Transverse colon (tissue), 4 donors: ENCODE data around the gene CKM. TPM values are rescaled to one million over a fixed set of nuclear protein-coding genes. Genes with fewer than 3 reads are reported as not detected.

ENCODE experiments used
- DNase-seq: peaks from one replicate; pipeline ENCODE4 v3.0.0-alpha.2; 2019
- H3K27ac ChIP-seq, 4 donors: fragments of 200-600 bp; sonication (generic); 2 replicates each; pipeline ENCODE4 v1.5.1; 2016 to 2018; ENCODE audit warnings: inconsistent platforms in 4 of 4
- H3K27me3 ChIP-seq: fragments of 200-600 bp; sonication (generic); 2 replicates; pipeline ENCODE4 v1.5.1; 2017; ENCODE audit warnings: inconsistent platforms
- H3K36me3 ChIP-seq, 4 donors: fragments of 200-600 bp; sonication (generic); 2 replicates each; pipeline ENCODE4 v1.5.1; 2017 to 2019; ENCODE audit warnings: inconsistent platforms in 4 of 4
- H3K4me1 ChIP-seq, 4 donors: fragments of 200-600 bp; sonication (generic); 2 replicates each; pipeline ENCODE4 v1.5.1; 2017 to 2020; ENCODE audit warnings: inconsistent platforms in 4 of 4
- H3K4me3 ChIP-seq, 4 donors: fragments of 200-600 bp; sonication (generic); 1 replicate in 1 of 4; 2 replicates in 3 of 4; pipeline versions ENCODE4 v1.5.1 to v1.6.1; 2017 to 2019; ENCODE audit warnings: inconsistent platforms in 4 of 4
- H3K9me3 ChIP-seq, 2 donors: fragments of 200-600 bp; sonication (generic); 2 replicates each; pipeline ENCODE4 v1.5.1; 2017 to 2019; ENCODE audit warnings: inconsistent platforms in 2 of 2
- EP300 ChIP-seq: sonication (generic); formaldehyde crosslinking; IDR thresholded peaks from one replicate; pipeline ENCODE4 v1.6.1; 2017; ENCODE audit warnings: antibody characterized with exemption, low read depth
- POLR2A ChIP-seq: fragments of 450-650 bp; IDR thresholded peaks from one replicate; pipeline ENCODE4 v1.6.1; 2016; ENCODE audit warnings: antibody characterized with exemption, mild to moderate bottlenecking, moderate library complexity
- POLR2AphosphoS5 ChIP-seq, 3 donors: sonication (generic); formaldehyde crosslinking; IDR thresholded peaks; one replicate each; pipeline ENCODE4 v1.6.1; 2016; ENCODE audit warnings: antibody characterized with exemption in 3 of 3
- WGBS, 2 donors: methylation state at CpG; one replicate each; pipeline ENCODE4 v1.1.5; 2018; ENCODE audit warnings: low coverage in 1 of 2; 5-methylcytosine and 5-hydroxymethylcytosine counted together
- in situ Hi-C, 4 donors: fragments of 200-750 bp; cut with MboI; loops; one replicate each; pipeline versions ENCODE4 v1.15.0 to v1.15.1; 2017; ENCODE audit warnings: low sequenced_read_pairs in 3 of 4, low pct_ligation_motif_present in 1 of 4, low pct_unique_long_range_greater_than_20kb in 1 of 4
- intact Hi-C: fragments of 100-400 bp; cut with DNase I; formaldehyde crosslinking; loops from one replicate; pipeline ENCODE4 v1.15.1; 2023; ENCODE audit warnings: low total_unique reads
- total RNA-seq, 4 donors: library from RNA; depleted of rRNA; stranded (reverse); fragments of >200 nt; gene quantifications; one replicate each; pipeline ENCODE4 v1.1.0, GENCODE V29; 2016
- TF ChIP-seq, protein P1 (sequence below), 5 experiments: fragments of 200-600 bp in 3 of 5; fragments of 450-650 bp in 2 of 5; sonication (generic) in 3 of 5; IDR thresholded peaks; 1 replicate in 2 of 5; 2 replicates in 3 of 5; pipeline ENCODE4 v1.5.1; 2016 to 2017; ENCODE audit warnings: antibody characterized with exemption in 5 of 5, inconsistent platforms in 3 of 5, mild to moderate bottlenecking in 2 of 5, moderate library complexity in 1 of 5

The CKM gene
- total RNA-seq, 4 donors from 2014 or later: 4.0 to 32.2 (median 27.9) TPM; not detected in 1

DNA sequence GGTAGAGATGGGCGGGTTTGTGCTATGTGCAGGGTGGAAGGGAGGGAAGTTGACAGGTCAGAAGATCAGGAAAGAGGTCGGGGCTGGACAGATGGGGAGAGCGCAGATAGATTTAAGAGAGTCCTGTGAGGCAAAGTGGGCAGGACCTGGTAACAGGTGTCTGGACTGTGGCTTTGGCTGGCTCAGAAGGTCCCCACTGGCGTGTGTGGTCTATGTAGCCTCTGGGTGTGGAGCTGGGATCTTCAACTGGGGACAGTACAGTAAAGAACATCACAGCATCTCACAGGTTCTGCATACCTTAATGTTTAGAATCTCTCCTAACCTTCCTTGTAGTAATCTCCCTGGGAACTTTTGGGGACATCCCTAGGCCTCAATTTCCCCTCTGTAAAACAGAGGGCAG, 17.7 kb downstream of the CKM start:
- no peaks in the 10 kb centered on the region for H3K9me3 ChIP-seq
- no peak overlapping the region for H3K27ac ChIP-seq
- in situ Hi-C loops: no loop called here
- no peaks in the 10 kb centered on the region for H3K27me3 ChIP-seq
- intact Hi-C loops: no loop called here
- H3K36me3 ChIP-seq: no peaks in the 10 kb centered on the region
- H3K4me1 ChIP-seq: no peaks in the 10 kb centered on the region
- DNase-seq: no peak
- WGBS, 2 donors: 58 to 83% methylated on average over 1 to 4 of the region's 4 CpGs
- no peak overlapping the region for H3K4me3 ChIP-seq
- TF ChIP-seq POLR2A (no peak), POLR2AphosphoS5 (IDR thresholded peaks at IDR 0.05) (no peak), EP300 (no peak)
- TF ChIP-seq, protein P1, sequence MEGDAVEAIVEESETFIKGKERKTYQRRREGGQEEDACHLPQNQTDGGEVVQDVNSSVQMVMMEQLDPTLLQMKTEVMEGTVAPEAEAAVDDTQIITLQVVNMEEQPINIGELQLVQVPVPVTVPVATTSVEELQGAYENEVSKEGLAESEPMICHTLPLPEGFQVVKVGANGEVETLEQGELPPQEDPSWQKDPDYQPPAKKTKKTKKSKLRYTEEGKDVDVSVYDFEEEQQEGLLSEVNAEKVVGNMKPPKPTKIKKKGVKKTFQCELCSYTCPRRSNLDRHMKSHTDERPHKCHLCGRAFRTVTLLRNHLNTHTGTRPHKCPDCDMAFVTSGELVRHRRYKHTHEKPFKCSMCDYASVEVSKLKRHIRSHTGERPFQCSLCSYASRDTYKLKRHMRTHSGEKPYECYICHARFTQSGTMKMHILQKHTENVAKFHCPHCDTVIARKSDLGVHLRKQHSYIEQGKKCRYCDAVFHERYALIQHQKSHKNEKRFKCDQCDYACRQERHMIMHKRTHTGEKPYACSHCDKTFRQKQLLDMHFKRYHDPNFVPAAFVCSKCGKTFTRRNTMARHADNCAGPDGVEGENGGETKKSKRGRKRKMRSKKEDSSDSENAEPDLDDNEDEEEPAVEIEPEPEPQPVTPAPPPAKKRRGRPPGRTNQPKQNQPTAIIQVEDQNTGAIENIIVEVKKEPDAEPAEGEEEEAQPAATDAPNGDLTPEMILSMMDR (IDR thresholded peaks at IDR 0.05): no peak

DNA sequence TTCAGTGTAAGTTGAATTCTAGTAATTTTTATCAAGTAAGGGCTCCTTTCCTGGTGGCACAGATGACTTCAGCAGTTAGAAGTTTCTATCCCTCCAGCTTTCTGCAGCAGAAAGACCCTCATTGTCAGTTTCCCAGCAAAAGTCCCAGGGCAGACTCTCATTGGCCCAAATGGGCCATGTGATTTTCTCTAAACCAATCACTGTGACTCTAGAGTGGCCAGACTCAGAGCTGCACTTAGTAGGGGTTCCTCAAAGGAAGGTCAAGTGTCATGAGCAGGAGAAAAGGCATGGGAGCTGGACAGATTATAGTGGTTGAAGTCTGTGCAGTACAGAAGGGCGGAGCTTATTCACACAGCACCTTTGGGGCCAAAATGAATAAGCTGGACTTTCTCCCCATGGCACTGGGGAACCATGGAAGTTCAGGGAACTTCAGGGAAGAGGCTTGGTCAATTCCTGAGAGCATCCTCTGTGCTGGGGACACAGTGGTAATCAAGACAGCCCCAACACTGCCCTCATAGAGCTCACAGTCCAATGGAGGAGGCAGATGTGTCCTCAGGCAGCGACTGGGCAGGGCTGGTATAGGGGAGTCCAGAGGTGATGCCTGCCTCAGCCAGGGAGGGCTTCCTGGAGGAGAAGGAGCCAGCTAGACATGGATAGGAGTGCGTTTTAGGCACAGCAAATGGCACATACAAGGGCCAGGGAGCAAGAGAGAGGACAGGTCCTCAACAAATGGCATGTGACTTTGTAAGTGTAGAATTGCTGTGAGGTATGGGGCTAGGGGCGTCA, 18.3 kb downstream of the CKM start:
- WGBS, 2 donors: 43 to 55% methylated on average over 1 to 4 of the region's 4 CpGs
- in situ Hi-C loops: no loop called here
- intact Hi-C loops: no loop called here

DNA sequence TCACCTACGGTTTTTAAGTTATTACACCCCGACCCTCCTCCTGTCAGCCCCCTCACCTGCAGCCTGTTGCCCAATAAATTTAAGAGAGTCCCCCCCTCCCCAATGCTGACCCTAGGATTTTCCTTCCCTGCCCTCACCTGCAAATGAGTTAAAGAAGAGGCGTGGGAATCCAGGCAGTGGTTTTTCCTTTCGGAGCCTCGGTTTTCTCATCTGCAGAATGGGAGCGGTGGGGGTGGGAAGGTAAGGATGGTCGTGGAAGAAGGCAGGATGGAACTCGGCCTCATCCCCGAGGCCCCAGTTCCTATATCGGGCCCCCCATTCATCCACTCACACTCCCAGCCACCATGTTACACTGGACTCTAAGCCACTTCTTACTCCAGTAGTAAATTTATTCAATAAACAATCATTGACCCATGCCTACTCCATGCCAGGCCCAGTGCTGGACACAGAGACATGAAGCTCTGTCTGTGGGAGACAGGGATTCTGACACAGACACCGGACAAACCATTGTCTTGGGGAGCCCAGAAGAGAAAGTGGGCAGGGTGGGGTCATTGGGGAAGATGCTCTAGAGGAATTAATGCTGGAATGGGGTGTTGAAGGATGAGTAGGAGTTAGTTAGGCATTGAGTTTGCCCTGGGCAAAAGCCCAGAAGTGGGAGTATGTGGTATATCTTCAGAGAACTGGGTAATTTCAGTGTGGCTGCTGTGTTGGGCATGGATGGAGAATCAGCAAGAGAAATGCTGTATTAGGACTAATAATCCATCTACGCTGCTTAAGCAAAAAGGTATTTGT, 19.2 kb downstream of the CKM start:
- H3K4me3 ChIP-seq: no peak overlapping the region
- DNase-seq: no peak
- H3K27me3 ChIP-seq: no peaks in the 10 kb centered on the region
- in situ Hi-C loops (no loop called here), intact Hi-C loops (no loop called here)
- no peak for TF ChIP-seq EP300
- H3K27ac ChIP-seq: no peak overlapping the region
- WGBS, 2 donors: 90 to 93% methylated on average over 4 to 12 of the region's 12 CpGs
- no peaks in the 10 kb centered on the region for H3K4me1 ChIP-seq
- no peaks in the 10 kb centered on the region for H3K36me3 ChIP-seq
- no peaks in the 10 kb centered on the region for H3K9me3 ChIP-seq

More for the DNA sequence above, 18.3 kb downstream of the CKM start:
- no peaks in the 10 kb centered on the region for H3K36me3 ChIP-seq
- TF ChIP-seq, protein P1 (IDR thresholded peaks at IDR 0.05): no peak
- TF ChIP-seq POLR2A (no peak), POLR2AphosphoS5 (IDR thresholded peaks at IDR 0.05) (no peak), EP300 (no peak)
- no peaks in the 10 kb centered on the region for H3K27me3 ChIP-seq
- no peaks in the 10 kb centered on the region for H3K9me3 ChIP-seq
- no peak for DNase-seq
- H3K4me3 ChIP-seq: no peak overlapping the region
- no peaks in the 10 kb centered on the region for H3K4me1 ChIP-seq
- H3K27ac ChIP-seq: no peak overlapping the region

DNA sequence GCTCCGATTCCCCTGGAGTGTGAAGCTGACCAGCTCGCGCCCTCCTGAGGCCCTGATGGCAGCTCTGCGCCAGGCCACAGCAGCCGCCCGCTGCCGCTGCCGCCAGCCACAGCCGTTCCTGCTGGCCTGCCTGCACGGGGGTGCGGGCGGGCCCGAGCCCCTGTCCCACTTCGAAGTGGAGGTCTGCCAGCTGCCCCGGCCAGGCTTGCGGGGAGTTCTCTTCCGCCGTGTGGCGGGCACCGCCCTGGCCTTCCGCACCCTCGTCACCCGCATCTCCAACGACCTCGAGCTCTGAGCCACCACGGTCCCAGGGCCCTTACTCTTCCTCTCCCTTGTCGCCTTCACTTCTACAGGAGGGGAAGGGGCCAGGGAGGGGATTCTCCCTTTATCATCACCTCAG, 20.3 kb downstream of the CKM start:
- no peak for DNase-seq
- TF ChIP-seq POLR2A (no peak), EP300 (no peak), POLR2AphosphoS5 (IDR thresholded peaks at IDR 0.05) (no peak)
- TF ChIP-seq, protein P1 (IDR thresholded peaks at IDR 0.05): no peak
- intact Hi-C loops: no loop called here
- Histone ChIP-seq H3K9me3 (no peaks in the 10 kb centered on the region), H3K36me3 (no peaks in the 10 kb centered on the region), H3K4me1 (no peaks in the 10 kb centered on the region), H3K4me3 (no peak overlapping the region), H3K27me3 (no peaks in the 10 kb centered on the region), H3K27ac (no peak overlapping the region)
- in situ Hi-C loops: no loop called here
- WGBS, 2 donors: 95 to 100% methylated on average over 7 to 22 of the region's 27 CpGs
